SU-DHL-6 (cell line): ENCODE results near the gene ASTN1.
"Not testable (repeated sequence)": the region's sequence is repeated elsewhere in the genome, so short reads cannot be mapped to it uniquely, and the experiment has no call there.

ENCODE experiments used
- H2AFZ ChIP-seq: fragments of 200-600 bp; sonication (generic); 2 replicates; pipeline ENCODE4 v1.6.1; 2014; ENCODE audit warnings: low read depth, mild to moderate bottlenecking, moderate library complexity, mixed read lengths, antibody characterized with exemption, low read length; ENCODE audit not compliant: severe bottlenecking
- H3F3A ChIP-seq: fragments of 200-600 bp; shearing (Covaris generic); 2 replicates; pipeline ENCODE4 v1.6.0; 2016; ENCODE audit warnings: antibody characterized with exemption, mild to moderate bottlenecking; ENCODE audit not compliant: insufficient read depth
- H3K27ac ChIP-seq: fragments of 200-600 bp; sonication (generic); 2 replicates; pipeline ENCODE4 v1.5.1; 2016; ENCODE audit warnings: low read depth, mild to moderate bottlenecking, low read length, moderate library complexity, mixed read lengths
- H3K27me3 ChIP-seq: fragments of 200-600 bp; sonication (generic), shearing (Covaris generic); 2 replicates; pipeline ENCODE4 v1.6.0; 2014; ENCODE audit warnings: mild to moderate bottlenecking, low read length
- H3K36me3 ChIP-seq: fragments of 200-600 bp; sonication (generic); 2 replicates; pipeline ENCODE4 v1.6.1; 2014; ENCODE audit warnings: mild to moderate bottlenecking, low read length, mixed read lengths
- H3K4me2 ChIP-seq: fragments of 300-600, 200-600 bp; shearing (Covaris generic), sonication (generic); 2 replicates; pipeline ENCODE4 v1.6.0; 2014; ENCODE audit warnings: low read length, low read depth, mild to moderate bottlenecking; ENCODE audit not compliant: poor library complexity, severe bottlenecking
- H3K4me3 ChIP-seq: fragments of 200-600 bp; sonication (generic); 2 replicates; pipeline ENCODE4 v1.5.1; 2014; ENCODE audit warnings: antibody characterized with exemption, low read length, mild to moderate bottlenecking, mixed read lengths; ENCODE audit not compliant: insufficient read depth, poor library complexity, severe bottlenecking
- H3K79me2 ChIP-seq: fragments of 200-600 bp; sonication (generic); 2 replicates; pipeline ENCODE4 v1.6.1; 2014; ENCODE audit warnings: mild to moderate bottlenecking, low read length, moderate library complexity; ENCODE audit not compliant: insufficient read depth
- H3K9ac ChIP-seq: fragments of 200-600 bp; sonication (generic); 2 replicates; pipeline ENCODE4 v1.7.0; 2014; ENCODE audit warnings: mild to moderate bottlenecking, low read length
- H3K9me2 ChIP-seq: fragments of 200-600 bp; sonication (generic); replicated peaks from 2 replicates; pipeline ENCODE4 v1.6.1; 2014; ENCODE audit warnings: low read length; ENCODE audit not compliant: insufficient read depth
- H3K9me3 ChIP-seq: fragments of 200-600 bp; sonication (generic); 2 replicates; pipeline ENCODE4 v1.6.1; 2014; ENCODE audit warnings: low read length, mixed read lengths; ENCODE audit not compliant: insufficient read depth
- H4K20me1 ChIP-seq: fragments of 200-600 bp; sonication (generic); 2 replicates; pipeline ENCODE4 v1.6.1; 2014; ENCODE audit warnings: low read depth, mild to moderate bottlenecking, antibody characterized with exemption, low read length, moderate library complexity, mixed read lengths
- CTCF ChIP-seq: fragments of 200-600 bp; sonication (generic); IDR thresholded peaks from one replicate; pipeline ENCODE4 v1.5.1; 2017; ENCODE audit warnings: antibody characterized with exemption, mild to moderate bottlenecking, low read length, moderate library complexity; ENCODE audit not compliant: insufficient read depth, poor library complexity, severe bottlenecking
- EZH2phosphoT487 ChIP-seq: fragments of 200-600 bp; sonication (generic), shearing (Covaris generic); conservative IDR thresholded peaks from 2 replicates; pipeline ENCODE4 v1.6.1; 2018; ENCODE audit warnings: mild to moderate bottlenecking, antibody characterized with exemption, low read length, moderate library complexity, mixed read lengths

The ASTN1 gene

GRCh38 chr1:177077006-177077405, 87.5 kb downstream of the ASTN1 start:
- H3K4me3 ChIP-seq = no peak overlapping the region
- H3K36me3 ChIP-seq = no peaks in the 10 kb centered on the region
- H3K9me2 ChIP-seq = no peaks in the 10 kb centered on the region
- no peaks in the 10 kb centered on the region for H3K27me3 ChIP-seq
- no peak overlapping the region for H2AFZ ChIP-seq
- H3K4me2 ChIP-seq = no peak overlapping the region
- H3K9me3 ChIP-seq = no peaks in the 10 kb centered on the region
- H3K9ac ChIP-seq = no peak overlapping the region
- H3K79me2 ChIP-seq = no peaks in the 10 kb centered on the region
- H3F3A ChIP-seq = no peaks in the 10 kb centered on the region
- no peak overlapping the region for H3K27ac ChIP-seq
- no peaks in the 10 kb centered on the region for H4K20me1 ChIP-seq
- TF ChIP-seq CTCF (no peak), EZH2phosphoT487 (no peak)

- not testable (repeated sequence) for H4K20me1 ChIP-seq, H3K4me3 ChIP-seq, H3F3A ChIP-seq, H3K9ac ChIP-seq, H3K27me3 ChIP-seq, H3K79me2 ChIP-seq, H3K27ac ChIP-seq, H3K4me2 ChIP-seq, H3K36me3 ChIP-seq, H3K9me3 ChIP-seq, H2AFZ ChIP-seq, H3K9me2 ChIP-seq
Observed at GRCh38 chr1:177074811-177075210, 89.7 kb downstream of the ASTN1 start.

GRCh38 chr1:177069490-177069889, 95.0 kb downstream of the ASTN1 start:
- Histone ChIP-seq H3K4me3 (no peak overlapping the region), H3F3A (no peaks in the 10 kb centered on the region), H2AFZ (no peak overlapping the region), H4K20me1 (no peaks in the 10 kb centered on the region), H3K27ac (no peak overlapping the region), H3K9me3 (no peaks in the 10 kb centered on the region), H3K4me2 (no peak overlapping the region), H3K9ac (no peak overlapping the region), H3K79me2 (no peaks in the 10 kb centered on the region), H3K9me2 (no peaks in the 10 kb centered on the region), H3K27me3 (no peaks in the 10 kb centered on the region), H3K36me3 (no peaks in the 10 kb centered on the region)
- no peak for TF ChIP-seq CTCF
- TF ChIP-seq EZH2phosphoT487 = no peak

- Histone ChIP-seq H2AFZ (no peak overlapping the region), H3F3A (no peaks in the 10 kb centered on the region), H4K20me1 (no peaks in the 10 kb centered on the region), H3K9me3 (no peaks in the 10 kb centered on the region), H3K9ac (no peak overlapping the region), H3K4me2 (no peak overlapping the region), H3K27me3 (no peaks in the 10 kb centered on the region), H3K9me2 (no peaks in the 10 kb centered on the region), H3K27ac (no peak overlapping the region), H3K36me3 (no peaks in the 10 kb centered on the region), H3K4me3 (no peak overlapping the region), H3K79me2 (no peaks in the 10 kb centered on the region)
- TF ChIP-seq EZH2phosphoT487 (no peak), CTCF (no peak)
Observed at GRCh38 chr1:177067752-177068410, 96.6 kb downstream of the ASTN1 start.
